AG04450 (cell line): ENCODE measurements around the gene PANX3. TPM values are rescaled to one million over a fixed set of nuclear protein-coding genes. Genes with fewer than 3 reads are reported as not detected.

Experiments used
- CTCF ChIA-PET: fragments of 300-600, 350-600 bp; formaldehyde crosslinking; extraction: SDS; loops from one replicate; lab custom pipeline; 2022; ENCODE audit warnings: antibody characterized with exemption, inconsistent platforms; lab: Charles Lee
- POLR2A ChIA-PET: fragments of 350-600 bp; formaldehyde crosslinking; extraction: SDS; loops from one replicate; lab custom pipeline; 2021; ENCODE audit warnings: antibody characterized with exemption, inconsistent platforms; lab: Yijun Ruan, JAX
- DNase-seq: peaks from one replicate; pipeline ENCODE4 v3.0.0-alpha.2; 2011; ENCODE audit warnings: low read depth, low spot score
- H3K27ac ChIP-seq: one replicate; pipeline ENCODE4 v1.5.1; 2012; ENCODE audit warnings: low read depth, low read length, control low read depth
- H3K27me3 ChIP-seq: one replicate; pipeline ENCODE4 v1.6.0; 2012; ENCODE audit warnings: low read length; ENCODE audit not compliant: control insufficient read depth, insufficient read depth
- H3K4me3 ChIP-seq: 2 replicates; pipeline ENCODE4 v1.5.1; 2011; ENCODE audit warnings: mild to moderate bottlenecking, low read depth, low read length, control low read depth
- H3K9me3 ChIP-seq: 2 replicates; pipeline ENCODE4 v1.5.1; 2012; ENCODE audit warnings: low read length; ENCODE audit not compliant: control insufficient read depth, insufficient read depth
- polyA plus RNA-seq: library from polyadenylated mRNA; depleted of rRNA; stranded (reverse); fragments of >200 nt; gene quantifications from 2 replicates; pipeline ENCODE4 v1.2.3, GENCODE V29; 2011
- TF ChIP-seq, protein P1 (sequence below): IDR thresholded peaks from 2 replicates; pipeline ENCODE4 v1.5.1; 2011; ENCODE audit warnings: low read depth, low read length, control low read depth, inconsistent platforms

Gene PANX3
- polyA plus RNA-seq, 1 experiment, result not detected

DNA sequence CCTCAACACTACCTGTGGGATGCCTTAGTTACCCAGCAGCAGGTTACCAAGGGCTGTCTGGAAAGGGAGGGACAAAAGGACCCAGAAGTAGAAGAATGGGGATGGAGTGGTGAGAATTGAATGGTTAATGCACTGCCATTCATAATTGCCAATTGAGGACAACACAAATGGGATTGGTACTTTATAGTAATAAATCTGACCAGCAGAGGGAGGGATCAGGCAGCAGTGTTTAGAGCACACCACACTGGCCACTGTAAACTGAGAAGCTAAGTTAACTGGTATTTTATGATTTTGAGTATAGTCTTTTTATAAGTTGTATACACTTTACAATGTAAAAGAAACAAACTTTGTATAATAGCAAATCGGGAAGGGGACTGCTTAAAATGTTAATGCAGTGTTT lies 22.1 kb downstream of the PANX3 start:
- Histone ChIP-seq H3K9me3 (no peaks in the 10 kb centered on the region), H3K27ac (no peak overlapping the region), H3K27me3 (no peaks in the 10 kb centered on the region), H3K4me3 (no peak overlapping the region)
- ChIA-PET POLR2A (no interaction called here), CTCF (interaction anchor here (1.0 to 7.5 kb wide), 7 partner anchors 8 to 561 kb away, joined by 3 to 62 read pairs (median 5); no protein-coding TSS in a partner anchor)
- TF ChIP-seq, protein P1, sequence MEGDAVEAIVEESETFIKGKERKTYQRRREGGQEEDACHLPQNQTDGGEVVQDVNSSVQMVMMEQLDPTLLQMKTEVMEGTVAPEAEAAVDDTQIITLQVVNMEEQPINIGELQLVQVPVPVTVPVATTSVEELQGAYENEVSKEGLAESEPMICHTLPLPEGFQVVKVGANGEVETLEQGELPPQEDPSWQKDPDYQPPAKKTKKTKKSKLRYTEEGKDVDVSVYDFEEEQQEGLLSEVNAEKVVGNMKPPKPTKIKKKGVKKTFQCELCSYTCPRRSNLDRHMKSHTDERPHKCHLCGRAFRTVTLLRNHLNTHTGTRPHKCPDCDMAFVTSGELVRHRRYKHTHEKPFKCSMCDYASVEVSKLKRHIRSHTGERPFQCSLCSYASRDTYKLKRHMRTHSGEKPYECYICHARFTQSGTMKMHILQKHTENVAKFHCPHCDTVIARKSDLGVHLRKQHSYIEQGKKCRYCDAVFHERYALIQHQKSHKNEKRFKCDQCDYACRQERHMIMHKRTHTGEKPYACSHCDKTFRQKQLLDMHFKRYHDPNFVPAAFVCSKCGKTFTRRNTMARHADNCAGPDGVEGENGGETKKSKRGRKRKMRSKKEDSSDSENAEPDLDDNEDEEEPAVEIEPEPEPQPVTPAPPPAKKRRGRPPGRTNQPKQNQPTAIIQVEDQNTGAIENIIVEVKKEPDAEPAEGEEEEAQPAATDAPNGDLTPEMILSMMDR, result peak; percentile 51
- DNase-seq, result no peak

DNA sequence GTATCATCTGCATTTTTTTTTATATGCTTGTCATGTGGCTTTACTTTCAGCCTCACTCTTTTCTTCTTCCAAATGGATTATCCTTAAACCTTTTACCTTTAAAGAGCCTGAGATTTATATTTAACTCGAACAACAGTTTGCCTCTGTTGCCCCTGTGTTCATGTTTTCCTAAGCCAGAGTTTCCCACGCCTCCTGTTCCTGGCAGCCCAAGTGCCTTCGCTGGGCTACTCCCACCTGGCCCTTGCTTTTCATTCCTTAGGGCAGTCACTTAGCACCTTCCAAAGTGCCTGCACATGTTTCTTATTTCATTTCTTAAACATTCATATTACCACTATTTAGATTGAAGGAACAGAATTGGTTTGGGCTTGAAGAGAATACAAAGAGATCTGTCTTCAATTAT lies 24.7 kb downstream of the PANX3 start:
- CTCF ChIA-PET, result interaction anchor here (0.9 to 7.5 kb wide), 2 partner anchors 8 to 201 kb away, joined by 3 to 62 read pairs; no protein-coding TSS in a partner anchor

DNA sequence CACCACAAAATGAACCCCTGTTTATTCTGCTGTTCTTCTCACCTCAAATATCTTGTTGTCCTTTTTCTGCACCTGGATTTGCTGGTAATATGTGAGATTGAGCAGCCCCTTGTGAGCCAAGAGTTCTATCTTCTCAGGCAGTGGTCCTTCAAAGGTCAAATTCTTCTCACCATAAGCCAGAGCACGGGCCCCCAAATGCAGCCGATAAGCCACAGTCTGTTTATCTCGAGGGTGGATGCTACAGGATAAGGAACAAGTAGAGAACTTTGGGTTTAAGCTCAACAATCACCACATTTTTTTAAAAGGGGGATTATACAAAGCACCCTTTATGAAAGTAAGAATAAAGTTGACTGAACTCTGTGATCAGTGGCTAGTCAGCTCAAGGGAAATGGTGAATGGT lies 27.3 kb downstream of the PANX3 start:
- no peak overlapping the region for H3K27ac ChIP-seq
- DNase-seq, result no peak
- ChIA-PET CTCF (no interaction called here), POLR2A (interaction anchor here (1.1 kb wide), 1 partner anchor 16 kb away, joined by 3 read pairs; the partner anchor contains the start of gene TBRG1)
- TF ChIP-seq, protein P1, result no peak
- H3K4me3 ChIP-seq, result no peak overlapping the region
- H3K27me3 ChIP-seq, result no peaks in the 10 kb centered on the region
- H3K9me3 ChIP-seq, result no peaks in the 10 kb centered on the region; the same call in 1 of the 2 replicates

More for the DNA sequence above, 24.7 kb downstream of the PANX3 start:
- POLR2A ChIA-PET, result no interaction called here
- Histone ChIP-seq H3K27ac (no peak overlapping the region), H3K4me3 (no peak overlapping the region), H3K27me3 (no peaks in the 10 kb centered on the region), H3K9me3 (no peaks in the 10 kb centered on the region; the same call in 1 of the 2 replicates)
- TF ChIP-seq, protein P1, result no peak
- DNase-seq, result no peak

DNA sequence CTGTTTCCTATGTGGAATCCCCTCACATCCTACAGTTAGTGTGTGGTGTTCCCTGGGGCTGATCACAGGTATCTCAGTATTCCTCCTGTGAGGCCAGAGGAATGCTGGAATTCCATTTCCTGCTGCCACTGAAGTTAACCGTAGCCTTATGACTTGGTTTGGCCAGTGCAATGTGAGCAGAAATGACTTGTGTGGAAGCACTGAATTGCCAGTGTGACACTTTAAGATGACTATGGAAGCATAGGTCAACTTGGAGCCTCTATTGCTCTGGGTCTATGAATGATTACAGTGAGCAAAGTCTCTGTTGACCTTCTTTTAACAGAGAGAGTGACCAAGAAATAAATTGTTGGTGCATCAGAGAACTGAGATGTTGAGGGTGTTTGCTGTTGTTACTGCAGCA lies 28.0 kb downstream of the PANX3 start:
- TF ChIP-seq, protein P1, result no peak
- Histone ChIP-seq H3K27me3 (no peaks in the 10 kb centered on the region), H3K9me3 (no peaks in the 10 kb centered on the region; the same call in 1 of the 2 replicates), H3K4me3 (no peak overlapping the region), H3K27ac (no peak overlapping the region)
- ChIA-PET POLR2A (no interaction called here), CTCF (no interaction called here)
- DNase-seq, result no peak

DNA sequence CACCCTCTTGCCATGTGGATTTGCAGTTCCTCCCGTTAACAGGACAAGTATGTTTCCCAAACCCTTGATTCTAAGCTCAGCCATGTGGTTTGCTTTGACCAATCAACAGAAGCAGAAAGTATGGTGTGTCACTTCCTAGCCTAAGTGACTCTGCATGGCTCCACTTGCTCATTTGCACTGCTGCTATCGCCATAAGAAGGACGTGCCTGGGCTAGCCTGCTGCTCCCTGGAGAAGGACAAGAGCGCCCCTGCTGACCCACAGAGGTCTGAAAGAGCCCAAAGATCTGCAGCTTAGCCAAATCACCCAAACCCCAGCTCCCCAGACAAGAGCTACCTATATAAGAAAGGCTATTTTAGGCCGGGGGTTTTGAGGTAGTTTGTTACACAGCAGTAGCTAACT lies 29.4 kb downstream of the PANX3 start:
- ChIA-PET CTCF (interaction anchor here (0.8 to 2.2 kb wide), 5 partner anchors 10 to 225 kb away, joined by 3 to 9 read pairs (median 5); no protein-coding TSS in a partner anchor), POLR2A (interaction anchor here (0.6 to 1.0 kb wide), 2 partner anchors 9 to 1579 kb away, joined by 3 to 5 read pairs; partner anchors contain the start of gene HSPA8)

More for the DNA sequence above, 29.4 kb downstream of the PANX3 start:
- TF ChIP-seq, protein P1, result no peak
- H3K27me3 ChIP-seq, result no peaks in the 10 kb centered on the region
- H3K4me3 ChIP-seq, result no peak overlapping the region
- DNase-seq, result no peak
- H3K9me3 ChIP-seq, result no peaks in the 10 kb centered on the region; the same call in 1 of the 2 replicates
- no peak overlapping the region for H3K27ac ChIP-seq
